ENCODE measurements around the gene SPOCK2.

SPOCK2 gene

GRCh38 chr10:72069751-72070526, 18.4 kb downstream of the SPOCK2 start:
- TF ChIP-seq FOXK2 (IDR thresholded peaks at IDR 0.05), result no peak
- no peak for TF ChIP-seq TARDBP (IDR thresholded peaks at IDR 0.05)
- TF ChIP-seq FOXA1 (IDR thresholded peaks at IDR 0.05), result no peak
- no peak for TF ChIP-seq SP1 (IDR thresholded peaks at IDR 0.05)
- TF ChIP-seq L3MBTL2 (conservative IDR thresholded peaks at IDR 0.05), result no peak
- TF ChIP-seq ELF4 (IDR thresholded peaks at IDR 0.05), result no peak
- TF ChIP-seq BHLHE40 (IDR thresholded peaks at IDR 0.05; ENCODE audit: borderline replicate concordance), result no peak
- no peak for TF ChIP-seq SUZ12 (IDR thresholded peaks at IDR 0.05)
- no peak for TF ChIP-seq LEF1 (IDR thresholded peaks at IDR 0.05; ENCODE audit: borderline replicate concordance)
- POLR2A ChIA-PET, result no interaction called here
- peak; percentile 56 for DNase-seq (ENCODE audit: extremely low spot score)
- CTCF ChIA-PET, result interaction anchor here (0.6 to 1.6 kb wide), 4 partner anchors 10 to 189 kb away, joined by 3 to 10 read pairs (median 7); no protein-coding TSS in a partner anchor

GRCh38 chr10:72068901-72069446, 19.4 kb downstream of the SPOCK2 start:
- TF ChIP-seq PKNOX1 (IDR thresholded peaks at IDR 0.05) (peak; percentile 85), FOXA1 (IDR thresholded peaks at IDR 0.05) (no peak)
- POLR2A ChIA-PET, result no interaction called here

GRCh38 chr10:72068126-72068765, 20.1 kb downstream of the SPOCK2 start:
- no peak for TF ChIP-seq PKNOX1 (IDR thresholded peaks at IDR 0.05)
- no peak for TF ChIP-seq FOXM1 (IDR thresholded peaks at IDR 0.05; ENCODE audit: borderline replicate concordance)
- no peak for TF ChIP-seq FOXA1 (IDR thresholded peaks at IDR 0.05)
- no peak for TF ChIP-seq LEF1 (IDR thresholded peaks at IDR 0.05; ENCODE audit: borderline replicate concordance)
- no peak for TF ChIP-seq BHLHE40 (IDR thresholded peaks at IDR 0.05; ENCODE audit: borderline replicate concordance)
- no peak for TF ChIP-seq FOXK2 (IDR thresholded peaks at IDR 0.05)
- TF ChIP-seq NFRKB (IDR thresholded peaks at IDR 0.05), result no peak
- TF ChIP-seq TARDBP (IDR thresholded peaks at IDR 0.05), result no peak
- no peak for TF ChIP-seq HDGF (IDR thresholded peaks at IDR 0.05; ENCODE audit: borderline replicate concordance)
- TF ChIP-seq ARNT (IDR thresholded peaks at IDR 0.05), result no peak
- no peak for DNase-seq (ENCODE audit: extremely low spot score)
- CTCF ChIA-PET, result no interaction called here
- POLR2A ChIA-PET, result interaction anchor here (1.1 kb wide), 1 partner anchor 9 kb away, joined by 4 read pairs; no protein-coding TSS in a partner anchor

More at GRCh38 chr10:72068901-72069446, 19.4 kb downstream of the SPOCK2 start:
- CTCF ChIA-PET, result interaction anchor here (0.5 to 1.6 kb wide), 3 partner anchors 9 to 188 kb away, joined by 3 to 10 read pairs (median 9); no protein-coding TSS in a partner anchor
- DNase-seq (ENCODE audit: extremely low spot score), result no peak

GRCh38 chr10:72067463-72068125, 20.8 kb downstream of the SPOCK2 start:
- TF ChIP-seq ZNF384 (IDR thresholded peaks at IDR 0.05) (no peak), NFRKB (IDR thresholded peaks at IDR 0.05) (no peak), CTBP1 (IDR thresholded peaks at IDR 0.05; ENCODE audit: borderline replicate concordance) (no peak), SP1 (IDR thresholded peaks at IDR 0.05) (no peak), PKNOX1 (IDR thresholded peaks at IDR 0.05) (no peak), FOXK2 (IDR thresholded peaks at IDR 0.05) (no peak)
- ChIA-PET POLR2A (interaction anchor here (1.1 kb wide), 1 partner anchor 9 kb away, joined by 4 read pairs; no protein-coding TSS in a partner anchor), CTCF (no interaction called here)
- no peak for DNase-seq (ENCODE audit: extremely low spot score)

- POLR2A ChIA-PET, result interaction anchor here (1.1 kb wide), 1 partner anchor 8 kb away, joined by 4 read pairs; no protein-coding TSS in a partner anchor
Observed at GRCh38 chr10:72066318-72067284, 21.8 kb downstream of the SPOCK2 start.

More at GRCh38 chr10:72066318-72067284, 21.8 kb downstream of the SPOCK2 start:
- TF ChIP-seq CTBP1 (IDR thresholded peaks at IDR 0.05; ENCODE audit: borderline replicate concordance), result no peak
- TF ChIP-seq SUZ12 (IDR thresholded peaks at IDR 0.05), result no peak
- no peak for TF ChIP-seq LEF1 (IDR thresholded peaks at IDR 0.05; ENCODE audit: borderline replicate concordance)
- TF ChIP-seq L3MBTL2 (conservative IDR thresholded peaks at IDR 0.05), result no peak
- no peak for TF ChIP-seq FOXA1 (IDR thresholded peaks at IDR 0.05)
- no peak for TF ChIP-seq ELF4 (IDR thresholded peaks at IDR 0.05)
- TF ChIP-seq FOXK2 (IDR thresholded peaks at IDR 0.05), result no peak
- no peak for TF ChIP-seq SP1 (IDR thresholded peaks at IDR 0.05)
- no peak for TF ChIP-seq HDGF (IDR thresholded peaks at IDR 0.05; ENCODE audit: borderline replicate concordance)
- CTCF ChIA-PET, result interaction anchor here (1.3 kb wide), 1 partner anchor 18 kb away, joined by 5 read pairs; no protein-coding TSS in a partner anchor
- no peak for DNase-seq (ENCODE audit: extremely low spot score)

All from HEK293T (cell line).